ENCODE measurements around the gene MCRIP1.

The MCRIP1 gene

DNA sequence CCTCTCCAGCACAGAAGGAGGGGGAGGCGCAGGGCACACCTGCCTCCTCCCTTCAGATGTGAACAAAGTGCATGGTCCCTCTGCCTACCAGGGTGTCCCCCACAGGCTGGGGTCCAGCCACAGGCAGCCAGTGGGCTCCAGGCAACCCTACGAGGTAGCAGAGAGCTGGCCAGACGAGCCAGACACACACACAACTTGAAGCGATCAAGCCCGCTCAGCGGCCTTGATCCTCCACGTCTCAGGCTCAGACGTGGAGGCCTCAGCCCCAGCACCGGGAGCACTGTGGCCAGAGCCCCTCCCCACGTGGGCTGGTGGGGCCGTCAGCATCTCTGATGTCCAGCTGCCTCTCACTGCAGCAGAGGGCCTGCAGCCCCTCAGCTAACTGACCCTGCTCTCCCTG lies 8.5 kb downstream of the MCRIP1 start:
- no peak overlapping the region for H2AFZ ChIP-seq (ENCODE audit: low read length)
- H3K9ac ChIP-seq (ENCODE audit: low read depth, low read length, poor library complexity) = no peak overlapping the region
- H2BK120ac ChIP-seq (ENCODE audit: low read depth, low read length) = no peak overlapping the region
- no peaks in the 10 kb centered on the region for H3K9me3 ChIP-seq (replicated peaks in 1 of 2; ENCODE audit: control insufficient read depth in 2 of 2, insufficient read depth in 1 of 2, low read depth in 1 of 2, low read length in 2 of 2)
- H3K4ac ChIP-seq (ENCODE audit: low read length) = no peak overlapping the region
- H2AK5ac ChIP-seq (ENCODE audit: low read depth, low read length) = no peak overlapping the region
- peak overlapping the region; percentile 39 for H2BK5ac ChIP-seq (ENCODE audit: low read length)
- H3K4me1 ChIP-seq (ENCODE audit: control insufficient read depth in 2 of 2, insufficient read depth in 1 of 2, low read depth in 1 of 2, low read length in 2 of 2) = peaks cover 1 to 9% of the 10 kb centered on the region in 2 donors
- H3K23ac ChIP-seq (ENCODE audit: low read depth, low read length, poor library complexity) = no peak overlapping the region
- no peaks in the 10 kb centered on the region for H3K27me3 ChIP-seq (ENCODE audit: control insufficient read depth in 3 of 3, insufficient read depth in 3 of 3, low read depth in 1 of 3, low read length in 3 of 3)
- H3K18ac ChIP-seq (ENCODE audit: low read length) = no peak overlapping the region
- H3K27ac ChIP-seq (replicated peaks; ENCODE audit: low read length) = no peak overlapping the region
- H4K8ac ChIP-seq (ENCODE audit: low read depth, low read length) = no peak overlapping the region
- no peak overlapping the region for H2BK12ac ChIP-seq (ENCODE audit: low read length)
- peaks cover 3 to 28% of the 10 kb centered on the region in 2 donors for H3K36me3 ChIP-seq (replicated peaks in 1 of 2; ENCODE audit: control insufficient read depth in 2 of 2, insufficient read depth in 2 of 2, low read length in 2 of 2)
- WGBS, 2 donors (ENCODE audit: extremely low coverage in 2 of 2, insufficient read length in 2 of 2, insufficient replicate concordance in 1 of 2) = no CpG with 5 or more reads among the region's 11 CpGs
- no peak overlapping the region for H3K4me2 ChIP-seq (ENCODE audit: insufficient read depth, low read length, poor library complexity, severe bottlenecking)
- H4K91ac ChIP-seq (ENCODE audit: low read depth, low read length, poor library complexity) = no peak overlapping the region
- H2BK15ac ChIP-seq (ENCODE audit: low read length) = no peak overlapping the region
- no peak overlapping the region for H3K14ac ChIP-seq (ENCODE audit: low read length)
- peaks cover 17% of the 10 kb centered on the region for H3K79me1 ChIP-seq (ENCODE audit: low read depth, low read length)
- H3K4me3 ChIP-seq (ENCODE audit: low read length in 2 of 2) = no peak overlapping the region
- DNase-seq (ENCODE audit: low spot score) = no peak

DNA sequence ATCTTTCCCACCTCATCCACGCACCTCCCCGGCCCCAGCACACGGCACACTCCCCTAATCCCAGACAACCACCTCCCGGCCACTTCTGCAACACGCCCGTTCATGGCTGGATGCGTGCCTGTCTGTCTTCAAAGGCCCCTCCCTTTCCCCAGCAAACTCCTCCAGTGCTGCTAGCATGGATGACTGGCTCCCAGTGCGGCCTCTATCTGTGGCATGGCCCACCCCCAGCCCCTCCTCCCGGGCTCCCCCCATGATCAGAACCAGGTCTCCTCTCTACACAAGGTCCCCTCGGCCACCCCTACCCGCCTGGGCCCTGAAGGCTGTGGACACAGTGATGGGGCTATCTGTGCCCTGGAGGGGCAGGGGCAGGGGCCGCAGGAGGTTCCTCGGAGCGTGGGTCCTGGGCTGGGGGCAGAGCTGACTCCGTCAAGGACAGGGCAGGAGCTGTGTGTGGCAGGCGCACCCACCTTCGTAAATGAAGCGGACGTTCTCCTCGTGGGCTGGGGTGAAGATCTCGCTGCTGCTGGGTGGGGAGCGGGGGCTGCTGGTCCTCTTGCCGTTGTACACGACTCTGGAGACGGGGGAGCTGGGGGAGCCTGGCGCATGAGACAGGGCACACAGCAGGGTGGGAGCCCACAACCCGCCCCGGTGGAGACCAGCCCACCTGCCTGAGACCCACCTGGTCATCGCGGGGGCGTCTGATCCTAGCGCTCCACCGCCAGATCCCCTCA lies 9.1 kb downstream of the MCRIP1 start:
- no CpG with 5 or more reads among the region's 33 CpGs for WGBS, 2 donors (ENCODE audit: extremely low coverage in 2 of 2, insufficient read length in 2 of 2, insufficient replicate concordance in 1 of 2)
- no peaks in the 10 kb centered on the region for H3K9me3 ChIP-seq (replicated peaks in 1 of 2; ENCODE audit: control insufficient read depth in 2 of 2, insufficient read depth in 1 of 2, low read depth in 1 of 2, low read length in 2 of 2)

DNA sequence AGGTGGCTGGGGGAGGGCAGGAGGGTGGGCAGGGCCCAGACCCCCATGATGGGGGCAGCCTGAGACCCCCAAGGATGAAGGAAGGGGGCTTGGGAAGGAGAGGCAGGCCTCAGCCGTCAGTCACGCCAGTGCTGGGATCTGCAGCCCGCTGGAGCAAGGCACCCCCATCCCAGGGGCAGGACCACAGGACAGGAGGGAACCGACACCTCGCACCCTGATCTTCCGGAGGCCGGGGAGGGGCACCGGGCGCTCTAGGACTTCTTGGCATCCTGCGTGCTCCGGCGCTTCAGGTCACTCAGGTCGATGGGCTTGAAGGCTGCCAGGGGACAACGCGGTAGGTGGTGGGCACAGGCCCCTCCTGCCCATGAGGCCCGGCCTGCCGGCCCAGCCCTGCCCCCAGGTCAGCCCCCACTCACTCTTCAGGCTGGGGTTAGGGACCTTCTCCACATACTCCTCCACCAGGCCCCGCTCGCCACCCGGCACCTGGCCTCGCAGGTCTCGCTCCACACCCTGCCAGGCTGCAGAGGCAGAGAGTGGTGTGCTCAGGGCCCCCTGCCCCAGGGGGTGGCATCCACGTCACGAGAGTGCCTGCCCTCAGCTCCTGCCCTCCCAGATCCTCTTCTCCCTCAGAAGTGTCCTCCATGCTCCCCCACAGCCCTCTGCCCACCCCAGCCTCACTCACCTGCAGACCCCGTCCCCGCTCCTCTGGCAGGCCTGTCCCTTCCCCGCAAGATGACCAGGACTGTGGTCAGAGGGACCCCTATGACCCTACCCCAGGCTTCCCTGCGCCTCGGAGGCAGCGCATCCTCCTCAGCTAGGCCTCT lies 9.9 kb downstream of the MCRIP1 start:
- Histone ChIP-seq H3K4ac (ENCODE audit: low read length) (no peak overlapping the region), H3K23ac (ENCODE audit: low read depth, low read length, poor library complexity) (peak overlapping the region; percentile 65), H2AFZ (ENCODE audit: low read length) (no peak overlapping the region), H2BK15ac (ENCODE audit: low read length) (no peak overlapping the region), H3K79me1 (ENCODE audit: low read depth, low read length) (peaks cover 9% of the 10 kb centered on the region), H3K27me3 (ENCODE audit: control insufficient read depth in 3 of 3, insufficient read depth in 3 of 3, low read depth in 1 of 3, low read length in 3 of 3) (no peaks in the 10 kb centered on the region), H3K14ac (ENCODE audit: low read length) (no peak overlapping the region), H3K9ac (ENCODE audit: low read depth, low read length, poor library complexity) (no peak overlapping the region), H3K27ac (replicated peaks; ENCODE audit: low read length) (no peak overlapping the region), H3K36me3 (replicated peaks in 1 of 2; ENCODE audit: control insufficient read depth in 2 of 2, insufficient read depth in 2 of 2, low read length in 2 of 2) (peaks cover 3 to 28% of the 10 kb centered on the region in 2 donors), H2BK5ac (ENCODE audit: low read length) (no peak overlapping the region), H3K4me3 (ENCODE audit: low read length in 2 of 2) (no peak overlapping the region), H3K4me2 (ENCODE audit: insufficient read depth, low read length, poor library complexity, severe bottlenecking) (no peak overlapping the region), H2BK120ac (ENCODE audit: low read depth, low read length) (no peak overlapping the region), H4K8ac (ENCODE audit: low read depth, low read length) (no peak overlapping the region), H3K9me3 (replicated peaks in 1 of 2; ENCODE audit: control insufficient read depth in 2 of 2, insufficient read depth in 1 of 2, low read depth in 1 of 2, low read length in 2 of 2) (no peaks in the 10 kb centered on the region), H2AK5ac (ENCODE audit: low read depth, low read length) (no peak overlapping the region), H4K91ac (ENCODE audit: low read depth, low read length, poor library complexity) (no peak overlapping the region), H3K4me1 (ENCODE audit: control insufficient read depth in 2 of 2, insufficient read depth in 1 of 2, low read depth in 1 of 2, low read length in 2 of 2) (peaks cover under 1 to 6% of the 10 kb centered on the region in 2 donors), H2BK12ac (ENCODE audit: low read length) (no peak overlapping the region), H3K18ac (ENCODE audit: low read length) (no peak overlapping the region)
- no peak for DNase-seq (ENCODE audit: low spot score)
- no CpG with 5 or more reads among the region's 30 CpGs for WGBS, 2 donors (ENCODE audit: extremely low coverage in 2 of 2, insufficient read length in 2 of 2, insufficient replicate concordance in 1 of 2)

More for the DNA sequence above, 9.1 kb downstream of the MCRIP1 start:
- no peak overlapping the region for H4K91ac ChIP-seq (ENCODE audit: low read depth, low read length, poor library complexity)
- peaks cover 3 to 28% of the 10 kb centered on the region in 2 donors for H3K36me3 ChIP-seq (replicated peaks in 1 of 2; ENCODE audit: control insufficient read depth in 2 of 2, insufficient read depth in 2 of 2, low read length in 2 of 2)
- no peak overlapping the region for H2AK5ac ChIP-seq (ENCODE audit: low read depth, low read length)
- no peak overlapping the region for H2BK120ac ChIP-seq (ENCODE audit: low read depth, low read length)
- H3K4me3 ChIP-seq (ENCODE audit: low read length in 2 of 2) = no peak overlapping the region
- peaks cover 3 to 8% of the 10 kb centered on the region in 2 donors for H3K4me1 ChIP-seq (ENCODE audit: control insufficient read depth in 2 of 2, insufficient read depth in 1 of 2, low read depth in 1 of 2, low read length in 2 of 2)
- no peak overlapping the region for H2BK15ac ChIP-seq (ENCODE audit: low read length)
- no peak overlapping the region for H3K4me2 ChIP-seq (ENCODE audit: insufficient read depth, low read length, poor library complexity, severe bottlenecking)
- no peak overlapping the region for H3K14ac ChIP-seq (ENCODE audit: low read length)
- H2BK5ac ChIP-seq (ENCODE audit: low read length) = no peak overlapping the region
- peaks cover 14% of the 10 kb centered on the region for H3K79me1 ChIP-seq (ENCODE audit: low read depth, low read length)
- no peak overlapping the region for H3K9ac ChIP-seq (ENCODE audit: low read depth, low read length, poor library complexity)
- H4K8ac ChIP-seq (ENCODE audit: low read depth, low read length) = no peak overlapping the region
- H2AFZ ChIP-seq (ENCODE audit: low read length) = no peak overlapping the region
- no peak for DNase-seq (ENCODE audit: low spot score)
- H3K27me3 ChIP-seq (ENCODE audit: control insufficient read depth in 3 of 3, insufficient read depth in 3 of 3, low read depth in 1 of 3, low read length in 3 of 3) = no peaks in the 10 kb centered on the region
- H3K27ac ChIP-seq (replicated peaks; ENCODE audit: low read length) = no peak overlapping the region
- H2BK12ac ChIP-seq (ENCODE audit: low read length) = no peak overlapping the region
- no peak overlapping the region for H3K18ac ChIP-seq (ENCODE audit: low read length)
- no peak overlapping the region for H3K4ac ChIP-seq (ENCODE audit: low read length)
- peak overlapping the region; percentile 65 for H3K23ac ChIP-seq (ENCODE audit: low read depth, low read length, poor library complexity)

DNA sequence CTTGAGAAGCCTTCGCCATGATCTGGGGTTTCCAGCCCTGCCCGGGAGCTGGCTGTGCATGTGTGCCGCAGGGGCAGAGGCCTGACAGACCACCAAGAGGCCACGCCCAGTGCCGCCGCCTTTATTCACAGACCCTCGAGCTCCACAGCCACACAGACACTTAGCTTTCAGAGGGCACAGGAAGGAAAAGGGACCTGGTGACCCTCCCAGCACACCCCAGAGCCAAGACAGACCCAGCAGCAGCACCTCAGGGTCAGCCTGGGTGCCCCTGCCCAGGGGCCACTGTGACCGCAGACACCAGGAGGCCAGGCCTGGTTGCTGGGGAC lies 10.8 kb downstream of the MCRIP1 start:
- no peak overlapping the region for H2AK5ac ChIP-seq (ENCODE audit: low read depth, low read length)

More for the DNA sequence above, 10.8 kb downstream of the MCRIP1 start:
- H2BK120ac ChIP-seq (ENCODE audit: low read depth, low read length) = no peak overlapping the region
- peaks cover 0 to 8% of the 10 kb centered on the region in 2 donors for H3K4me1 ChIP-seq (ENCODE audit: control insufficient read depth in 2 of 2, insufficient read depth in 1 of 2, low read depth in 1 of 2, low read length in 2 of 2)
- H3K23ac ChIP-seq (ENCODE audit: low read depth, low read length, poor library complexity) = peak overlapping the region; percentile 17
- no peak overlapping the region for H3K4me3 ChIP-seq (ENCODE audit: low read length in 2 of 2)
- H3K4me2 ChIP-seq (ENCODE audit: insufficient read depth, low read length, poor library complexity, severe bottlenecking) = no peak overlapping the region
- H2AFZ ChIP-seq (ENCODE audit: low read length) = no peak overlapping the region
- peaks cover 3 to 28% of the 10 kb centered on the region in 2 donors for H3K36me3 ChIP-seq (replicated peaks in 1 of 2; ENCODE audit: control insufficient read depth in 2 of 2, insufficient read depth in 2 of 2, low read length in 2 of 2)
- no peak overlapping the region for H3K9ac ChIP-seq (ENCODE audit: low read depth, low read length, poor library complexity)
- H4K8ac ChIP-seq (ENCODE audit: low read depth, low read length) = no peak overlapping the region
- no peak overlapping the region for H2BK12ac ChIP-seq (ENCODE audit: low read length)
- DNase-seq (ENCODE audit: low spot score) = no peak
- H3K9me3 ChIP-seq (replicated peaks in 1 of 2; ENCODE audit: control insufficient read depth in 2 of 2, insufficient read depth in 1 of 2, low read depth in 1 of 2, low read length in 2 of 2) = no peaks in the 10 kb centered on the region
- H2BK15ac ChIP-seq (ENCODE audit: low read length) = no peak overlapping the region
- no CpG with 5 or more reads among the region's 8 CpGs for WGBS, 2 donors (ENCODE audit: extremely low coverage in 2 of 2, insufficient read length in 2 of 2, insufficient replicate concordance in 1 of 2)
- H3K27ac ChIP-seq (replicated peaks; ENCODE audit: low read length) = no peak overlapping the region
- H3K14ac ChIP-seq (ENCODE audit: low read length) = no peak overlapping the region
- no peaks in the 10 kb centered on the region for H3K27me3 ChIP-seq (ENCODE audit: control insufficient read depth in 3 of 3, insufficient read depth in 3 of 3, low read depth in 1 of 3, low read length in 3 of 3)
- no peak overlapping the region for H3K4ac ChIP-seq (ENCODE audit: low read length)
- peak overlapping the region; percentile 38 for H3K18ac ChIP-seq (ENCODE audit: low read length)
- H2BK5ac ChIP-seq (ENCODE audit: low read length) = no peak overlapping the region
- peaks cover 8% of the 10 kb centered on the region for H3K79me1 ChIP-seq (ENCODE audit: low read depth, low read length)
- no peak overlapping the region for H4K91ac ChIP-seq (ENCODE audit: low read depth, low read length, poor library complexity)

All from neuronal stem cell (in vitro differentiated cells).